Loucy (cell line): Measurements from ENCODE around the gene PRKAA2.

ENCODE experiments used
- H2AFZ ChIP-seq: fragments of 200-600 bp; sonication (generic); 2 replicates; pipeline ENCODE4 v1.6.0; 2016; ENCODE audit warnings: antibody characterized with exemption, mild to moderate bottlenecking, low read length, moderate library complexity
- H3F3A ChIP-seq: fragments of 200-600 bp; 2 replicates; pipeline ENCODE4 v1.6.0; 2016; ENCODE audit warnings: antibody characterized with exemption, low read depth, mild to moderate bottlenecking
- H3K27me3 ChIP-seq: fragments of 200-600 bp; sonication (generic); 2 replicates; pipeline ENCODE4 v1.6.1; 2014; ENCODE audit warnings: low read length, mild to moderate bottlenecking; ENCODE audit not compliant: insufficient read depth, poor library complexity, severe bottlenecking
- H3K36me3 ChIP-seq: fragments of 200-600 bp; sonication (generic); 2 replicates; pipeline ENCODE4 v1.6.1; 2016; ENCODE audit warnings: low read length; ENCODE audit not compliant: insufficient read depth
- H3K4me1 ChIP-seq: fragments of 200-600 bp; sonication (generic); 2 replicates; pipeline ENCODE4 v1.5.1; 2014; ENCODE audit warnings: low read length, mild to moderate bottlenecking; ENCODE audit not compliant: insufficient read depth, poor library complexity, severe bottlenecking
- H3K4me2 ChIP-seq: fragments of 200-600 bp; sonication (generic); 2 replicates; pipeline ENCODE4 v1.6.0; 2014; ENCODE audit warnings: antibody characterized with exemption, low read length, low read depth, mild to moderate bottlenecking; ENCODE audit not compliant: poor library complexity, severe bottlenecking
- H3K4me3 ChIP-seq: fragments of 200-600 bp; sonication (generic); 2 replicates; pipeline ENCODE4 v1.5.1; 2014; ENCODE audit warnings: low read length, mild to moderate bottlenecking, mixed read lengths; ENCODE audit not compliant: poor library complexity, severe bottlenecking
- H3K79me2 ChIP-seq: fragments of 200-600 bp; sonication (generic); 2 replicates; pipeline ENCODE4 v1.6.1; 2014; ENCODE audit warnings: low read length; ENCODE audit not compliant: insufficient read depth
- H3K9ac ChIP-seq: fragments of 200-600 bp; sonication (generic); 2 replicates; pipeline ENCODE4 v1.6.0; 2014; ENCODE audit warnings: mild to moderate bottlenecking, low read depth, low read length, moderate library complexity; ENCODE audit not compliant: poor library complexity, severe bottlenecking
- H3K9me2 ChIP-seq: fragments of 200-600 bp; sonication (generic); replicated peaks from 2 replicates; pipeline ENCODE4 v1.6.1; 2016; ENCODE audit warnings: low read depth, low read length, mixed read lengths
- H3K9me3 ChIP-seq: fragments of 200-600 bp; sonication (generic); 2 replicates; pipeline ENCODE4 v1.6.1; 2014; ENCODE audit warnings: mild to moderate bottlenecking, antibody characterized with exemption, low read length, low read depth; ENCODE audit not compliant: insufficient read depth
- H4K20me1 ChIP-seq: fragments of 200-600 bp; sonication (generic); 2 replicates; pipeline ENCODE4 v1.6.0; 2014; ENCODE audit warnings: antibody characterized with exemption, low read length, mild to moderate bottlenecking; ENCODE audit not compliant: insufficient read depth, poor library complexity, severe bottlenecking
- EZH2phosphoT487 ChIP-seq: fragments of 200-600 bp; IDR thresholded peaks from 2 replicates; pipeline ENCODE4 v1.6.1; 2018; ENCODE audit warnings: antibody characterized with exemption, mild to moderate bottlenecking, moderate library complexity, borderline replicate concordance
- TF ChIP-seq, protein P1 (sequence below): fragments of 200-600 bp; sonication (generic); conservative IDR thresholded peaks from 2 replicates; pipeline ENCODE4 v1.5.1; 2014; ENCODE audit warnings: mild to moderate bottlenecking, antibody characterized with exemption, low read length

The PRKAA2 gene

DNA sequence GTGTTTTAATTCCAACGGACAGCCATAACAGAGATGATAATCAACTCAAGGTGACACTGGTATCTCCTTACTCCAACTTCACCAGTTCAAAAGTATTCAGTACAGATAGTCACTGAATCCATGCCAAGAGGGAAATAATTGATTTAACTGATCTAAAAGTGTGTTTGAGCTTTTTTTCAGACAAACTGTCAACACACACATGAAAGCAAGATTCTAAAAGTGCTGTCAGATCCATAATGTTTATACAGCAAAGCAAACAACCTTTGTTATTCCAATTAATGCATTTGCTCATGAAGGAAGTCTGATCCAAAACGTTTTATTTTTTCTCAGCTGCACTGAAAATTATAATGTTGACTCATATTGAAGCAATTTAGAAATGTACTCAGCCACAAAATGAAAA lies 5.9 kb upstream of the PRKAA2 start:
- Histone ChIP-seq H3K79me2 (no peaks in the 10 kb centered on the region), H2AFZ (no peak overlapping the region), H3K27me3 (no peaks in the 10 kb centered on the region), H3K9me3 (no peaks in the 10 kb centered on the region), H3K4me1 (no peaks in the 10 kb centered on the region), H3K9ac (no peak overlapping the region), H3K36me3 (no peaks in the 10 kb centered on the region), H4K20me1 (no peaks in the 10 kb centered on the region), H3K4me3 (no peak overlapping the region), H3F3A (no peaks in the 10 kb centered on the region), H3K9me2 (no peaks in the 10 kb centered on the region), H3K4me2 (no peak overlapping the region)
- no peak for TF ChIP-seq EZH2phosphoT487
- TF ChIP-seq, protein P1, sequence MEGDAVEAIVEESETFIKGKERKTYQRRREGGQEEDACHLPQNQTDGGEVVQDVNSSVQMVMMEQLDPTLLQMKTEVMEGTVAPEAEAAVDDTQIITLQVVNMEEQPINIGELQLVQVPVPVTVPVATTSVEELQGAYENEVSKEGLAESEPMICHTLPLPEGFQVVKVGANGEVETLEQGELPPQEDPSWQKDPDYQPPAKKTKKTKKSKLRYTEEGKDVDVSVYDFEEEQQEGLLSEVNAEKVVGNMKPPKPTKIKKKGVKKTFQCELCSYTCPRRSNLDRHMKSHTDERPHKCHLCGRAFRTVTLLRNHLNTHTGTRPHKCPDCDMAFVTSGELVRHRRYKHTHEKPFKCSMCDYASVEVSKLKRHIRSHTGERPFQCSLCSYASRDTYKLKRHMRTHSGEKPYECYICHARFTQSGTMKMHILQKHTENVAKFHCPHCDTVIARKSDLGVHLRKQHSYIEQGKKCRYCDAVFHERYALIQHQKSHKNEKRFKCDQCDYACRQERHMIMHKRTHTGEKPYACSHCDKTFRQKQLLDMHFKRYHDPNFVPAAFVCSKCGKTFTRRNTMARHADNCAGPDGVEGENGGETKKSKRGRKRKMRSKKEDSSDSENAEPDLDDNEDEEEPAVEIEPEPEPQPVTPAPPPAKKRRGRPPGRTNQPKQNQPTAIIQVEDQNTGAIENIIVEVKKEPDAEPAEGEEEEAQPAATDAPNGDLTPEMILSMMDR: no peak

DNA sequence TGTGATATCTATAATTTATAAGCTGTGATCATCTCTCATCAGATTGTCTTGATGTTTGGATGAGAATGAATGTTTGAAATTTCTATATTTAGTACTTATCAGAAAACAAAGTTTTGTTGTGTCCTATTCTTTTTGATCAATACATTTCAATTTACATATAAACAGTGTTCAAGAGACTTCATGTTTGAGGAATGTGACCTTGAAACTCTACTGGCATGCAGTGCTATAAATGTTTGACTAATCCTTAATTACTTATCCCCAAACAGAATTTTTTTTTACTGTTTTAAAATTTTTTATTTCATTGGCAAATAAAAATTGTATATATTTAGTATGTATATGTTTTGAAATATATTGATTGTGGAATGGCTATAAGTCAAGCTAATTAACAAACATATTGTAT lies 1.5 kb upstream of the PRKAA2 start:
- H2AFZ ChIP-seq: no peak overlapping the region

DNA sequence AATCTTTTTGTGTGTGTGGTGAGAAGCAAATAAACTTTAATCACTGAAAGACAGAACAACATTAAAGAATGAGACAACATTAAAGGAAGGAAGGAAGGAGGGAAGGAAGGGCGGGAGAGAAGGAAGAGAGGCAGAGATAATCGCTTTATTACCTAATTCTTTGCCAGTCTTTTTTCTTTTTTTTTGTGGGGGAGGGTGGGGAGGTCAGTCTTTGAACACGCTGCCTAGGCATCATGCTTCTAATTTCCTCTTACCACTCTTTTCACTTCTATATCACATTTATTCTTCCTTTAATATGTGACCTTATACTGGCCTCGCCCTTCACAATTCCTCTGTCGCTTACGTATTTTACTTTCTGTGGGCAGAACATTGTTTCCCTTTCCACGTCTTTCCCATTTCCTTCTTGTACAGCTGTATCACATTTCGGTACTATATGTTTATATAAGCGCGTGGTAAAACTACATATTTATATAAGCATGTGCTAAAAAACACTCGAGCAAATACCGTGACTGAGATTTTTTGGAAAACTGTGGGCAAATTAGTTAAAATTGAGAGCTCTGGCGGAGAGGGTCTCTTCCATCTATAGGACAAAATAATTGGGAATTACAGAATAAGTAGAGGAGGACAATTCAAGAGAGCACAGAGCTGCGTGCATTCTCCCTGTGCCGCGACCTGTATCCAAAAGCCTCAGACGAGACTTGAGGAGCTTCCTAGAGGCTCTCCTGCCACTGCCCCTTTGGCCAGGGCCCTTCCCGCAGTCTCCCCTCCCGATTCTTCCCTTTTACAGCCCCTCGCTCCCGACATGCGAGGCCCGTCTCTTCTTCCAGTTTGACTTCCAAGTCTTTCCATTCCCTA lies 823 bp upstream of the PRKAA2 start:
- no peak overlapping the region for H2AFZ ChIP-seq
- H4K20me1 ChIP-seq: no peaks in the 10 kb centered on the region
- no peak overlapping the region for H3K4me2 ChIP-seq
- H3K9me2 ChIP-seq: no peaks in the 10 kb centered on the region
- no peak overlapping the region for H3K9ac ChIP-seq
- no peaks in the 10 kb centered on the region for H3K79me2 ChIP-seq
- no peaks in the 10 kb centered on the region for H3K27me3 ChIP-seq
- no peaks in the 10 kb centered on the region for H3K9me3 ChIP-seq
- H3F3A ChIP-seq: no peaks in the 10 kb centered on the region
- H3K4me1 ChIP-seq: no peaks in the 10 kb centered on the region
- no peak overlapping the region for H3K4me3 ChIP-seq
- TF ChIP-seq EZH2phosphoT487: no peak
- TF ChIP-seq, protein P1: no peak
- no peaks in the 10 kb centered on the region for H3K36me3 ChIP-seq

More for the DNA sequence above, 1.5 kb upstream of the PRKAA2 start:
- no peak overlapping the region for H3K4me2 ChIP-seq
- no peaks in the 10 kb centered on the region for H3K36me3 ChIP-seq
- no peaks in the 10 kb centered on the region for H4K20me1 ChIP-seq
- no peaks in the 10 kb centered on the region for H3K4me1 ChIP-seq
- no peaks in the 10 kb centered on the region for H3F3A ChIP-seq
- no peaks in the 10 kb centered on the region for H3K27me3 ChIP-seq
- no peak overlapping the region for H3K4me3 ChIP-seq
- H3K79me2 ChIP-seq: no peaks in the 10 kb centered on the region
- no peaks in the 10 kb centered on the region for H3K9me2 ChIP-seq
- no peaks in the 10 kb centered on the region for H3K9me3 ChIP-seq
- TF ChIP-seq, protein P1: no peak
- TF ChIP-seq EZH2phosphoT487: no peak
- H3K9ac ChIP-seq: no peak overlapping the region
